ENCODE results near the gene ZNF514.

The ZNF514 gene

GRCh38 chr2:95159690-95160449 is at the start of gene ZNF514:
ZNF514 (minus strand) TSS chr2:95159848; CDS start chr2:95153253, 6,595 bp downstream.
- DNase-seq (ENCODE audit: low read depth) = peak; percentile 53

GRCh38 chr2:95208106-95208505 is 48.5 kb upstream of the ZNF514 start:
- no peak for DNase-seq (ENCODE audit: low read depth)

GRCh38 chr2:95207111-95207961 is 47.7 kb upstream of the ZNF514 start, which contains the start of gene ZNF892:
ZNF892 (plus strand) TSS chr2:95207521; CDS start chr2:95207816, 295 bp downstream.
- DNase-seq (ENCODE audit: low read depth) = peak; percentile 53

- no peak for DNase-seq (ENCODE audit: low read depth)
Observed at GRCh38 chr2:95206096-95206495, 46.4 kb upstream of the ZNF514 start.

GRCh38 chr2:95204396-95204795 is 44.7 kb upstream of the ZNF514 start:
- DNase-seq (ENCODE audit: low read depth) = no peak

GRCh38 chr2:95203911-95204310 is 44.3 kb upstream of the ZNF514 start:
- no peak for DNase-seq (ENCODE audit: low read depth)

- DNase-seq (ENCODE audit: low read depth) = peak; percentile 13
Observed at GRCh38 chr2:95192956-95193355, 33.3 kb upstream of the ZNF514 start.

GRCh38 chr2:95185973-95186372 is 26.3 kb upstream of the ZNF514 start:
- DNase-seq (ENCODE audit: low read depth) = no peak

- no peak for DNase-seq (ENCODE audit: low read depth)
Observed at GRCh38 chr2:95185197-95185596, 25.5 kb upstream of the ZNF514 start.

- DNase-seq (ENCODE audit: low read depth) = no peak
Observed at GRCh38 chr2:95181774-95182173, 22.1 kb upstream of the ZNF514 start.

- no peak for DNase-seq (ENCODE audit: low read depth)
Observed at GRCh38 chr2:95179451-95179850, 19.8 kb upstream of the ZNF514 start.

GRCh38 chr2:95174031-95174542 is 14.4 kb upstream of the ZNF514 start:
- DNase-seq (ENCODE audit: low read depth) = no peak

GRCh38 chr2:95171902-95172301 is 12.3 kb upstream of the ZNF514 start:
- no peak for DNase-seq (ENCODE audit: low read depth)

- DNase-seq (ENCODE audit: low read depth) = no peak
Observed at GRCh38 chr2:95166065-95166763, 6.6 kb upstream of the ZNF514 start.

- peak; percentile 96 for DNase-seq (ENCODE audit: low read depth)
Observed at GRCh38 chr2:95165371-95166064, 5.9 kb upstream of the ZNF514 start, which contains the start of gene ZNF2. ZNF2 (plus strand) TSS chr2:95165809; CDS start chr2:95176227, 10,418 bp downstream.

GRCh38 chr2:95165030-95165370 is 5.4 kb upstream of the ZNF514 start:
- DNase-seq (ENCODE audit: low read depth) = no peak

GRCh38 chr2:95158891-95159619 is 593 bp downstream of the ZNF514 start:
- no peak for DNase-seq (ENCODE audit: low read depth)

- DNase-seq (ENCODE audit: low read depth) = no peak
Observed at GRCh38 chr2:95158441-95158840, 1.2 kb downstream of the ZNF514 start.

- DNase-seq (ENCODE audit: low read depth) = no peak
Observed at GRCh38 chr2:95149397-95149984, 10.2 kb downstream of the ZNF514 start.

GRCh38 chr2:95143838-95144237 is 15.8 kb downstream of the ZNF514 start:
- no peak for DNase-seq (ENCODE audit: low read depth)

All from stimulated activated CD8-positive, alpha-beta memory T cell treated with anti-CD3 and anti-CD28 coated beads, Interleukin-15, amount 100 ng/mL, for 24 hours (primary cell).